Measurements from ENCODE around the gene MYOCOS.

Gene MYOCOS

GRCh38 chr1:171616586-171616985 is 5.5 kb upstream of the MYOCOS start:
- Histone ChIP-seq H3K27ac (no peak overlapping the region), H3K4me3 (no peak overlapping the region)

DNA sequence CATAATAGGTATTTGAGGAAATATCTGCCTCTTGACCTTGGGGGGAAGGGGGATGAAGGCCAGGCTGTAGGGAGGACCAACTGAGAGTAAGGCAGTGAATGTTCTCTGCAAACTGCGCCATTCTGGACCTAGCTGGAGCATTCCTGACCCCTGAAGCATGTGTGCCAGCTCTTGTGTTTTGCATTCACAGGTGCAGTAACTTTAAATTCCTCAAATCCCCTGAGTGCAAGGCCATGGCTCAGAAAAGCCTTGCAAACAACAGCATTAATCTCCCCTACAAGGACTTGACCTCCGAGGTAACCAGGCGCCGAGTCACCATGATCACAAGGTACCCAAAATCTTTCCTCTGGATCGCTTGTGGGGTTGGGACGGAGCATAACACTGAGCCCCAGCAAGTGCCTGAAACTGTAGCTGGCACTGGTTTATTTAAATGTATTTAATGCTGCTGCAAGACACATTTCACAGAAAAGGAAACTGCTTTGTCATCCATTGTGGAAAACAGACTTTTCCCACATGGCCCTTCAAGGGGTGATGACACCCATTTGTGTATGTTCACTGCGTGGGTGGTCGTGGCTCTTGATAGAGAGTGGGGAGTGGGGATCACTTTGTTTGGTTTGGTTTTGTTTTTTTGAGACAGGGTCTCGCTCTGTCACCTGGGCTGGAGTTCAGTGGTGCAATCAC is 1.7 kb downstream of the MYOCOS start:
- H3K4me3 ChIP-seq = no peak overlapping the region
- H3K27ac ChIP-seq = no peak overlapping the region

DNA sequence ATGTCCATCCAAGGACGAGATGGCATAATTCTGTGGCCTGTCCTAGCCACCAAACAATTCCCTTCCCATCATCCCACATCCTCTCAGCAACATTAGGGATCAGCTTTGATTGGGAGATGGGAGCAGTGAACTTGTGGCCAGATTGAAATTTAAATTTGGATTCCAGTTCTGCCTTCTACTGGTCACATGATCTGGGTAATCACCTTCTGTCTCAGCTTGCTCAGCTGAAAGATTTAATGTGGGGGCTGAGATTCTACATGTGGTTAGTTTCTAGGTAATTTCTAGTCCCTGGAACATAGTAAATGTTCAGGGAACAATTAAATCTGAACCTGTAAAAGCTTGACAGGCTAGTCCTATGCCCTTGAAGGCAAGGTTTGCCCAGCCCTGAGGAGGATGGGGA is 3.2 kb downstream of the MYOCOS start:
- no peak overlapping the region for H3K4me3 ChIP-seq
- H3K27ac ChIP-seq = no peak overlapping the region

DNA sequence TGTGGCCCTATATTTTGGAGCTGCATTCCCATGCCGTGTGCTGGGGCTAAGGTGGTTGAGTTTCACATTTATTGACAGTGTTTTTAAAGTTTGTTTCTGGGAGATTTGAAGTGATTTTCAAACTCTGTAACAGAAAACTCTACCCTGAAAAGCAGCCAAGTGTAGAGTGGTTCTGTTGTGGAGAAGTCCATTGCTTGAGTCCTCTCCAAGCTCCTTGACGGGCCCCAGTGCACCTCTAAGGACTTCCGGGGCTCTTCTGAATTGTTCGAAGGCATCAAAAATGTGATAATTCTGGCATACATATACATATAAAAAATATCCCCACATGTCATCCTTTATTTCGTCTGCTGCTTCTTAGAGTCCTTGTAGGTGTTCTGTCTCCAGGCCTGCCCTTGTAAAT is 5.0 kb downstream of the MYOCOS start:
- H3K4me3 ChIP-seq = no peak overlapping the region
- no peak overlapping the region for H3K27ac ChIP-seq

DNA sequence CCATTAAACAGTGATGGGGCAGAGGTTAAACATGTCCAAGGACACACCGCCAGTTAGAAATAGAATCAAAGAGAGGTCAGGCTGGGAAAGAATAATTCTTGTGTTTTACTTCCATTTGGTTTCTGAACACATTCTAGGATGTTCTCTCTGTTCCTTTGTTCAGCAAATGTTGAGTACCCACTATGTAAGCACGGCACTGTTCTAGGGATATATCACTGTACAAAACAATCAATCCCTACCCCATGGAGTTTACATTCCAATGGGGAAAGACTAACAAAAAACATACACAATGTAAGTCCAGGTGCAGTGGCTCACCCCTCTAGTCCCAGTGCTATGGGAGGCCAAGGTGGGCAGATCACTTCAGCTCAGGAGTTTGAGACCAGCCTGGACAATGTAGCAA is 6.2 kb downstream of the MYOCOS start:
- Histone ChIP-seq H3K4me3 (no peak overlapping the region), H3K27ac (no peak overlapping the region)

DNA sequence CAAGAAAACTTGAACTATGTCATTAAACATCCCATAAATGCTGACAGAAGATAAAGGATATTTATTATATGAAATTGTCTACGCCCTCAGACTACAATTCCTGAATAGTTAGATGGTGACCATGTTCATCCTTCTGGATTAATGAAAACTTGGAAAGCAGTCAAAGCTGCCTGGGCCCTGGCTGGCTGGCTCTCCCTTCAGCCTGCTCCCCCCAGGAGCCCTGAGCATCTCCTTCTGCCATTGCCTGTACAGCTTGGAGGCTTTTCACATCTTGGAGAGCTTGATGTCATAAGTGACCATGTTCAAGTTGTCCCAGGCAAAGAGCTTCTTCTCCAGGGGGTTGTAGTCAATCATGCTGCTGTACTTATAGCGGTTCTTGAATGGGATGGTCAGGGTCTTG is 13.6 kb downstream of the MYOCOS start:
- Histone ChIP-seq H3K4me3 (no peak overlapping the region), H3K27ac (no peak overlapping the region)

GRCh38 chr1:171636141-171636540 is 14.1 kb downstream of the MYOCOS start:
- Histone ChIP-seq H3K4me3 (no peak overlapping the region), H3K27ac (no peak overlapping the region)

DNA sequence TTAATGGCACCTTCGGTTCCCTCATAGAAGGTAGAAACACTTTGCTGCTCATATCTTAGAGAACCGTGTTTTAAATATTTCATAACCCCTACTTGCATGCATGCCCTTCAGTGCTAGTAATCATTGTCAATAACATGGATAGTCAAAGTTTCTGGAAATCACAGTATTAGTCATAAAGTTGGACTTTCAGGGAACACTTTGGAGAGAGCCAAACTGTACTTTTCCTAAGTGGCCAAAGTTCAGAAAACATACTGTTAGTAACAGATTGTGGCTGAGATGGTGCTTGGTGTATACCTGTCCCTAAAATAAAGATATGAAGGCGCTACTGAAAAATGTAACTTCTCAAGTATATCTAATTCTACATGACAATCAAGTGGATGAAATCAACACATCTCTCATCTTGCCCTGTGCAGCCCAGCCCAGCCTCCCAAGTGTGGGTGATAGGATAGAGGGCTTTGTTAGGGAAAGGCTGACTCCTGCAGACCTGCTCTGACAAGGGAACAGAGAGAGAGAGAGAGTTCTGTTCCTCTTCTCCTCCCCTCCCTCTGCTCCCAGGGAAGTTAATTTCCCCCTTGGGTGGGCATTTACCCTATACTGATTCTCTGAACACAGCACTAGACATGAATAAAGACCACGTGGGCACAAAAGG is 16.0 kb downstream of the MYOCOS start:
- Histone ChIP-seq H3K4me3 (no peak overlapping the region), H3K27ac (no peak overlapping the region)

DNA sequence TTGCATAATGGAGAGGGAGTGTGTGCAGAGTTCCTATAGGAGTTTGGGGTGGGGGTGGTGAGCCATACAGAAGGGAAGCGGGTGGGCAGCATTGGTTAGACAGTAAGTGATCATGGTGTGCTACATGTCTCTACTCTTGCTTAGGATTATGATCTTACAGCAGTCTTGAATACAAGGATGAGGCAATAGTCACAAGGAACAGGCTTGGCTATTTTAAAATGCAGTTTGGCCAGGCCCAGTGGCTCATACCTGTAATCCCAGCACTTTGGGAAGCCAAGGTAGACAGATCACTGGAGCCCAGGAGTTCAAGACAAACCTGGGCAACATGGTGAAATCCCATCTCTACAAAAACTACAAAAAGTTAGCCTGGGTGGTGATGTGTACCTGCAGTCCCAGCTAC is 18.2 kb downstream of the MYOCOS start:
- no peak overlapping the region for H3K4me3 ChIP-seq
- H3K27ac ChIP-seq = no peak overlapping the region

DNA sequence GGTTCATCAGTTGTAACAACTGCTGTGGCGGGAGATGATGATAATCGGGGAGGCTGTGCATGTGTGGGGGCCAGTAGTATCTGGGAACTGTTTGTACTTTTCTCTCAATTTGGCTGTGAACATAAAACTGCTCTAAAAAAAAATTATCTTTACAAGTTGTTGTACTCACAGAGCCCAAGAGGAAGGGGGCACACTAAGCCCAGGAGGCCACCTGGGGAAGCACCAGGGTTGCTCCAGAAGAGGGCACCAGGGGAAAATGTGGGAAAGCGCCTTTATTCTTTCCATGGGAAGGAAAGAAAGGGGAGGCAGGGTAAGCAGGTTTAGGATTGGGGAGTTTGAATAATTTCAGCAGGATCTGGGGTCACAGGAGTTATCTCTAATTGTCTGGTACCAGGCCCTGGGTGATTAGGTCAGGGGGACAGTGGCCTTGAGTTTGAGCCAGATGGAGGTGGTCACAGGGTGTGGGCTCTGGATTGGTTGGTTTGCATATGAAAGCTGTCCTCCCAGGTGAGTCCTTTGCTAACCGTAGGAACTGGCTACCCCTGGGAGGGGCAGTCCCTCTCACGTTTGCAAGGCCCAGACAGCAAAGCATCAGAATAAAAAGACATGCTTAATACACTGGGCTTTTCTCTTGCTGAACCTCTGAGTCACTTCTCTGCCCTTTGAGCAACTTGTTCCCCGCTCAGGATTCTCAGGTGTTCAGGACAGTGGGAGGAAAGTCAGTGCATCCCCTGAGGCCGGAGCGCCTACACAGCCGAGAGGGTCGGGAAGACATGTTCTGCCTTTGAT is 19.2 kb downstream of the MYOCOS start:
- no peak overlapping the region for H3K4me3 ChIP-seq
- no peak overlapping the region for H3K27ac ChIP-seq

GRCh38 chr1:171642197-171642596 is 20.2 kb downstream of the MYOCOS start:
- Histone ChIP-seq H3K27ac (no peak overlapping the region), H3K4me3 (no peak overlapping the region)

GRCh38 chr1:171643156-171643555 is 21.1 kb downstream of the MYOCOS start:
- Histone ChIP-seq H3K4me3 (no peak overlapping the region), H3K27ac (no peak overlapping the region)

- no peak overlapping the region for H3K4me3 ChIP-seq
- H3K27ac ChIP-seq = peak overlapping the region in 8 of 21 experiments; percentile 11 to 68 (median 26)
Observed at GRCh38 chr1:171644805-171645483, 22.9 kb downstream of the MYOCOS start.

GRCh38 chr1:171645553-171646248 is 23.7 kb downstream of the MYOCOS start:
- H3K4me3 ChIP-seq = no peak overlapping the region
- peak overlapping the region in 7 of 21 experiments; percentile 11 to 62 (median 28) for H3K27ac ChIP-seq

DNA sequence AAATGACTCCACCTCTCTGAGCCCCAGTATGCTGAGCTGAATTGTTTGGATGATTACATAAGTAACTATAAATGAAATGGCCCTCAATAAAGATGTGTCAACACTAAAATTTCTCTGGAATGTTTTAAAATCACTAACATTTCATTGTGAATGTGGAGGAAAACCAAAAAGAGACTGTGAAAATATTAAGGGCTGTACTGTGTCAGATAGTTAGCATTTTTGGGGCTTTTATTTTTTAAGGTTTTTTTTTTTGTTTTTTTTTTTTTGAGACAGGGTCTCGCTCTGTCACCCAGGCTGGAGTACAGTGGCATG is 24.2 kb downstream of the MYOCOS start:
- Histone ChIP-seq H3K27ac (peak overlapping the region in 3 of 21 experiments; percentile 28 to 62 (median 57)), H3K4me3 (no peak overlapping the region)

GRCh38 chr1:171652234-171652822 is 30.3 kb downstream of the MYOCOS start, which contains the start of gene MYOC:
Gene MYOC (minus strand): TSS chr1:171652688. CDS start chr1:171652611, 77 bp downstream.
- H3K4me3 ChIP-seq = no peak within 1 kb of the TSS
- H3K27ac ChIP-seq = no peak within 1 kb of the TSS

DNA sequence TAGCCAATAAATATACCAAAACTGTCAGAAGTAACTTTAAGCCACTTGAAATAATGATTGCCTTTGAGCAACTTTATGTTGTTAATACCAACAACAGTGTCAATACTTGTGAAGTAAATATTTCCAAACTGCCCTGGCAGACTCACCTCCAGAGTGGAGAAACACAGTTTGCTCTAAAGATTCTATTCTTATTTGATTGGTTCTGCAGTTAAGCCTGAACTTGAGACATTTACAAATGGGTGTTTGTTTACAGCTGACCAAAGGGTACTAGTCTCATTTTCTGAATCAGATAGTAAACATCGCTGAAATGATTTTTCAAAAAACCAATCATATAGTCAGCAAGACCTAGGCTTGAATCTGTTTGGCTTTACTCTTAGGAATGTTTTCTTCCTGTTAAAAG is 31.8 kb downstream of the MYOCOS start:
- peak overlapping the region in 5 of 21 experiments; percentile 34 to 70 (median 54) for H3K27ac ChIP-seq
- no peak overlapping the region for H3K4me3 ChIP-seq

DNA sequence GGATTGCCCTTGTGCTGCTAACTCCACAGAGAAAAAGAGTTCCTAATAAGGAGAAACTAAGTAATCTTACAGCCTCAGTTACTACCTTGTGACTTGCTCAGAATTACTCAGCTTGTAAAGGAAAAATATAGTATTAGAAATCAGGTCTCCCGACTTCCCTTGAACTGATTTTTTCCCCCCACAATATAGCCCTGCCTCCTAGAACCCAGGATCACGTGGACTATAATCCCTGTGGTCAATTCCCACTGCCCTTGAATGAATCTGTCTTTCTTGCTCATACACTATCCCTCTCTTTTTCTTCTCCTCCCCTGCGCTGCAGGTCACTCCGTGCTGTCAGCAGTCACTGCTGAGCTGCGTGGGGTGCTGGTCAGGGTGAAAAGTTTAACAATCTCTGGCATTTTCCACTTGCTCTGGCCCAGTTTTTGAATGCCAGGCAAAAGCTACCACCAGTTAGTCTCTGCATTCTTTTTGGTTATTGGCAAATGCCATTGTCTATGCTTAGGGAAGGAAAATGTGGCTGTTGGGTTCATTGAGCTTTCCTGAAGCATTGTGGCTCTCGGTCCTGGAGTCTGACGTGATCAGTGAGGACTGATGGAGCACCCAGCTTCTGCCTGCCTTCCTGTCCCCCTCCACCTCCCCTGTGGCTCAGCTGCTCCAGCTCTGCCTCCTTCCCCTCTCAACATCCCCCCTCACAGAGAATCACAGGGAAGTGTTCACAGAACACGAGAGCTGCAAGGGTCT is 32.3 kb downstream of the MYOCOS start:
- Histone ChIP-seq H3K27ac (peak overlapping the region in 12 of 21 experiments; percentile 11 to 70 (median 36)), H3K4me3 (no peak overlapping the region)
